HG03354 (cell line): ENCODE results near the gene CNTFR.

Experiments used
- ATAC-seq: cut with Tn5 transposase; IDR thresholded peaks from one replicate; pipeline ENCODE4 v1.9.1; 2021; ENCODE audit warnings: mild to moderate bottlenecking; ENCODE audit not compliant: unreplicated experiment, poor library complexity, severe bottlenecking

Gene CNTFR

DNA sequence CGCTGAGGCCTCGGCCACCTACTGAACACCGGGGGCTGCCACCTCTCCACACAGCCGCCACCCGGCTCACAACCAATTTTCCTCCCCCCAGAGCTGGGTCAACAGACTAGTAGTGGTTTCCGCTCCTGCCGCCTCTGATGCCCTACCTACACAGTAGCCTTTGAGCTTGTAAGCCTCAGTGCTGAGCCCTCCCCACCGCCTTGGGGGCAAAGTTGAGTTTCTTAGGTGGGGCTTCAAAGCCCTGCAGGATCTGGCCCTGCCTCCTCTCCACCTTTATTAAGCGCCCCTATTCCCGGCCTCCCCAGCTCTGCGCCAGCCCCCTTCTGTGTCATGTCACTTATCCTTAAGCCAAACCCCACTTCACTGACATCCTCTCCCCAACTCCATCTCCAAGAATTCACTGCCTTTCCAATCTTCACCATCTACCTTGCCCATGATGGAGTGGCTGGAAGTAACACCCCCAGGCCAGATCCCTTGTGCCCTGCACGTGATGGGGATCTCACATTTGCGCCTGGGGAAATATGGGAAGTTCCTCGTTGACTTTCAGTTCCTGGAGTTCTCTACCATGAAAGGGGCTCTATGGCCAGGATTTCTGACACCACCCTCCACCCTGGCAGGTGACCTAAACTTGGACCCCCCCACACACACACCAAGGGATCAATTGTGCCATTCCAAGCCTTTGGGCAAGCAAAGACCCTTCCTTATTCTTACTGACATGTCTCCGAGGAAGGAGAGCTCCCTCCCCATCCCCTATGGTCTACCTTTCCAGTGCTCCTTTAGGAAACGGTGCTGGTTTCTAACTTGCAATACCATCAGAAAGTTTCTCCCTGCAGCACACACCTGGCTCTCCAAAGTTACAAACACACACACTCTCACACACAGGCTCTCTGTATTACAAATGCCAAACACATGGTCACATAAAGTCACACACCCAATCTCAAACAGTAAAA, 2.7 kb upstream of the CNTFR start:
- no peak for ATAC-seq

DNA sequence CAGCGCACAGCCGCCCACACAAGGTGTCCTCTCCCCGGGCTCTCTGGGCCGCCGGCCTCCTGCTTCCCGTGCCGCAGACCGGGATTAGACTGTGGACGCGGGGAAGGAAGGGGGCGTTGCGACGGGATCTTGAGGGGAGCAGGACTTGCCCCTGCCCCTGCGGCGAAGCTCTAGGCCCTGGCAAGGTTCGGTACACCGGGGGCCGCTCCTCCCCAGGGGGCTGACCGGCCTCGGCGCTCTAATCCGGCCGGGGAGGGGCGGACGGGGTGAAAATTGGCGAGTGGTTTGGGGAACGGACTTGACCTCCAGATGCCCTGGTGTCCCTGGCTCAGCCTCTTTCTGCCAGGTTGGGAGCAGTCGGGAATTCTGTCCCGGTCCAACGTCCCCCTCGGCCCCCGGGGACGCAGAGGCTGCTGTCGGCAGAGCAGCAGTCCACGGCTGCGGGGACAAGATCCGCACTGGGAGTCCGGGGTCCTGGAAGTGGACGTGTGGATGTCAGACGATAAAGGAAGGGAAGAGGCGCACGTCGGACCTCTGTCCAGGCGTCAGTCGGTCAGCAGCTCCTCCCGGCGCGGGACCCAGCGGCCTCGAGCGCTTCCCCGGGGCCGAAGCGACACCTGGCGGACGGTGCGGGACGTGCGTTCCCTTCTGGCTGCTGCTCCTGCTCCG, 1.9 kb upstream of the CNTFR start:
- peak; percentile 65 for ATAC-seq

DNA sequence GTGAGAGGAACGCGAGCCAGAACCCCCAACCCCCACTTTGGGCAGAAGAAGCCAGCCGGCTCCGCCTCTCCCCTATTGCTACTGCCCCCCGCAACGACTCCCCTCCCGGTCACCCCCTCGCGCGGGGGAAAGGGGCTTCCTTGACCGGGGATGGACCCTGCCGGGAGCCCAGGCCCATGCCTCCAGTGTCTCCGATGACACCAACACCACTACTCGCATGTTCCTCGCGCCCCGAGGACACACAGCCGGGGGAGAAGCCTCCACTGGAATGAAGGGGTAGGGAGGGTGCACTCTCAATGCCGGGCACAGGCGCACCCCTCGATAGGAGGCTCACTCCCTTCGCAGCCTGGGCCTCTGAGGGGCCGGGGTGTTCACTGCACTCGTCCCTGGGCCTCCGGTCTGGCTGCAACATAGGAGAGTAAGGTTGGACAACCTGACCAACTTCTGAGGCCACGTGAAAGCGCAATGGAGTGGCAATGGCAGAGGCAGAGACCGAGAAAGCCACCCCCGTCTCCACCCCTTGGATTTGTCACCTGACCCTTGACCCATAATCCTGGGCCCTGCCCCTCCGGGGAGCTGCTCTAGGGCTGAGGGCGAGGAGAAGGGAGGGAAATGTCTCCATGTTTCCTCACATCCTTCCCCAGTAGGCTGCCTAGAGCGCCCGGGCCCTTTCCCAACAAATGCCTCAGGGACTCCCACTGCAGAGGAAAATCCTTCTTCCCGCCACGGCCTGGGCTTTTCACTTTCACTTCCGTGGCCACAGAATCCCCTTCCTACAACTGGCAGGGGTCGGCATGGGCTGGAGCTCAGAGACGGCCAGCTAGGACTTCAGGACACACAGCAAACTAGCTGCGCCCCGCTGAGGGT, 1.1 kb upstream of the CNTFR start:
- no peak for ATAC-seq

DNA sequence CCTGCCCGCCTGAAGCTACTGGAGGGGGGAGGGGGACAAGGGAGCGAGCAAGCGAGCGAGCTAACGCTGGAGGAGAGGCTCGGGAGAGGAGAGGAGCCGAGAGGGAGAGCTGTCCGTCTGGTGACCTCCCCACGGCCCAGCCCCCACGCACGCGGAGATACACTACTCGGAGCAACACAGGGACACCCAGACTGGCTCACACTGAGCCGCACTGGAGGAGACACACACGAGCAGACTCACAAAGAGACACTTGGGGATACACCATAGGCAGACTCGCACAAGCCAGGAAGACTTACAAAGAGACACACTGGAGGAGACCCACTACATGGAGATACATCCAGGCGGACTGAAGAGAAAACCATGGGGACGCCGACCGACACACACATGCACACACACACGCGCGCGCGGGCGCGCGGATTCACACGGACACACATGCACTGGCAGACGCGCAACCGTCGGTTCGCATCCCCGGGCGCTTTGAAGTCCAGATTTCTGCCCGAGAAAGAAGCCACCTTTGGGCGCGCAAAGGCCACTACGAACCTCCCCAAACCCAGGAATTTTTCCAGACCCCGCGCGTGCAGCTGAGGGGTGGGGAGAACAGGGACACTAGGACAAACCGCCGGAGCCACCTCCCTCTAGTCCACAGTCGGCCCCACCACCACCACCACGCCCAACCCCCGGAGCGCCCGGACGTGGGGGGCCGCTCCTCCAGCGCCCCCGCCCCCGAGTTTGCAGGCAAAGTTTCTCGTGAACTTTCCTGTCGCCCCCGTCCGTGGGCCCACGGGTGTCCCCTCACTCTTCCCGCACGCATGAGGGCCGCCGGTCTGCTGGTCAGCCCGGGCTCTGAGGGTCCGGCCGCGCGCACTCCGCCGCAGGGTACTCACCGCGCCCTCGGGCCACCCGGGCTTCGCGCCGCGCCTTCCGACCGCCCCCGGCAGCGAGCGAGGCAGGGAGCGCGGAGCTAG, 571 bp downstream of the CNTFR start:
- no peak for ATAC-seq

DNA sequence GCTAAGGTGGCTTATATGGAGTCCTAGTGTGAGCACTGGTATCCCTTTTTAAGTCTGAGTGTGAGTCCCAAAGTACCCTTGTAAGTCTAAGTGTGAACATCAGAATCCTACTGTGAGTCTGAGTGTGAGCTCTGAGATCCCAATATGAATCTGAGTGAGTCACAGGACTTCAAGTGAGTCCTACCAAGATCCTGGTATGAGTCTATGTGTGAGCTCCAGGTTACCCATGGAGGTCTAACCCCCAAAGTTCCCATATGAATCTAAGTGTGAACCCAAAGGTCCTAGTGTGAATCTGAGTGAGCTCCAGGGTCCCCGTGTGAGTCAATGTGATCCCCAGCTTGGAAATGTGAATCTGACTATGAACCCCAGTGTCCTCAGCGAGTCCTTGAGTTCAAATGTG, 2.3 kb downstream of the CNTFR start:
- no peak for ATAC-seq

DNA sequence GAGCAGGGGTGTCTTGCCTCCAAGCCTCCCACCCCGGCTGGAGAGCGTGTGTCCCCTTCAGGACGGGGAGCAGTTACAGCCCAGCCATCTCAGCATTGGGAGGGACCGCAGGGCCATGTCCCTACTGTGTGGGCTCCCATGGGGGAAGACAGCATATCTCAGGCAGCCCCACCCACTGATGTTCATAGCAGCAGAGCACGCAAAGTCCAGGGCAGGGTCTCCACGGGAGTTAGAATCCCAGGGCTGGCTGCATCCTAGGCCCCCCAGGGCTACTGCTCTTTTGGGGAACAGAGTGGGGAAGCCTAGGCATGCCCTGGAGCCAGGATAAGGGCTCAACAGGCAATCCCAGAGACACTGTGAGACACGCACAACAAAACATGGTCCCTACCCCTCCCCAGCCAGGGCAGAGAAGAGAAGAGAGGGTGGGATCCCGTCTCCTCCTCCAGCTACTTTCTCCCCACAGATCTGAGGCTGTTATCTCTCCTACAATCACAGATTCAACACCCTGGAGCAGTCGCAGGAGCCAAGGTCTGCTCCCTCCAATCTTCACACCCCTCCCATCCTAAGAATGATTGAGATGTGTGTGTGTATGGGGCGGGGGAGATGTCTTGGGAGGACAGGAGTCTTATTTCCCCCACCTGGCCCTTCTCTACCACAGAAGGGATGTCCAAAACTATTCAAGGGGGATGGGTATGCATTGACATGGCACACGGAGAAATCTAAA, 3.4 kb downstream of the CNTFR start:
- ATAC-seq = no peak

DNA sequence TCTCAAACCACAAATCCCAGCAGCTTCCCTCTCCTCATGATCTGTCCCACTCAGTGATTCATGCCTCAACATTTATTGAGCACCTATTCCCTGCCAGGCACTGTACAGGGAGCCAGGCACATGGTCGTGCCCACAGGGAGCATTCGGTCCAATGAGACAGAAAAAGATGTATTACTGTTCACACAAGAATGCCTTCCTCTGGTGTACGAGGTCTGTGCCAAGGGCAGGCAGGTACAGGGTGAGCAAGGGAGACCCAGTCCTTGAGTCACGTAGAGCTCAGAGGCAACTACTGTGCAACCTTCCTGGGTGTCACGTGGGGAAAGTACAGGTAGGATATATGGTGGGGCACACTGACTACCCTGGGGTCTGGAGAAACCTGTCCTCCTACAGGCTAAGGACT, 4.6 kb downstream of the CNTFR start:
- ATAC-seq = no peak

DNA sequence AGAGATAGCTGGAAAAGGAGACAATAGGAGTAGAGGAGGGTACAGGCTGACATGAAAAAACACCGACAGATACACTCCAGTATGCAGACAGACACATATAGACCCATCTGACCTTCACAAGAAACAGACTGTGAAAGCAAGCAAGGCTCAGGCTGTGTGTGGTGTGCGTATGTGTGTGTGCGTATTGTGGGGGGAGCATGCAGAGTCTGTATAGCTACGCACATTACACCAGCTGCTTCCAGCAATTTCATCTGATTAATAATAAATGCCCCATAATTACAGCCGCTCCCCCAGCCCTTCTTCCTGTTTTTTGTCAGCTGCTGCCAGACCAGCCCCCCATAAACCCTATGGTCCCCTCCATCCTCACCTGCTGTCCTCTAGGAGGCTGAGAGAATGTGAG, 6.7 kb downstream of the CNTFR start:
- no peak for ATAC-seq

DNA sequence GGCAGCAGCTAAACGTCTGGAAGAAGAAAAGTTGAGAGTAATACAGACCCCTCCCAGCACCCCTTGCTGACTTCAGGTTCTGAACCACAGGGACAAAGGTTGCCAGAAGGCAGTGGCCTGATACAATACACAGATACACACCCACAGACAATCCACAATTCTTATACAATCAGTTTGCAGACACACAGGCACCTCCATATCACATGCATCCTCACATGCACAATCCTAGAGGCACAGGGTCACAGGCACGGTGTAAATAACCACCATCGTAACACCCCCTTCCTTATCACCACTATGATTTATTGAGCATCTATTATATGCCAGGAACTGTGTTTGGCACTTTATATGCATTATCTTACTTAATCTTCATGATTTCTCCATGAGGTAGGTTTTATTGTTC, 8.2 kb downstream of the CNTFR start:
- ATAC-seq = no peak

DNA sequence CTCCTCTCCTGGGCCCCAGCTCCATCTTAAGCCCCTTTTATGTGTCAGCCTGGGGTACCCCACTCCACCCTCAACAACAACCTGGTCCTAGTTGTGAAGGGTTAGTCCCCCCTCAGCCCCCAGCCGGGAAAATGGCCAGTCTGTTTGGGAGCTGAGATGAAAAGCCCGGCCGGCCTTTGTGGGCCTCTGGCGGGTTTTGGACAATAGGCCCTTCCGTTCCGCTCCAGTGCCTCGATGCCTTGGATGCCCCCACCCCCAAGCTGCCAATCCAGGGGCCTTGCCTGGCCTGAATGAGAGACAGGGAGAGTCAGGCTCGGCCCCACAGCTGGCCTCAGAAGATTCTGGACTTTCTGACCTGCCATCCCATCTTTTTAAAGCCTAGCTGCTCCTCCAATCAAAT, 9.2 kb downstream of the CNTFR start:
- ATAC-seq = no peak

DNA sequence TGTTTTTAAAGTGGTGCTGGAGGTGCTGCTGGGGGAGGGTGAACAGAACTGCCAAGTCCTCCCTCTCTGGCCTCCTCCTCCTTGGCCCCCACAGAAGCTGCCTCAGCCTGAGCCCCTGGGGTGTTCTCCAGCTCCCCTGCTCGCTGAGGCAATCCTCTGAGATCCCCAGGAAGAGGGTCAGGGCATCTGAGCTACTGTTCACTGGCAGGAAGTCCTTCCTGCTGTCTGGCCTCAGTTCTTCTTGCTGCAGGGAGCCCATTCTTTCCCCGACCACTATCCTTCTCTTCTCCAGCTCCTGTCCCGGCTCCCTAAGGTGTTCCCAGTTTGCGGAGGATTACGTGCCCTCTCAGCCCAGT, 9.7 kb downstream of the CNTFR start:
- ATAC-seq = no peak

DNA sequence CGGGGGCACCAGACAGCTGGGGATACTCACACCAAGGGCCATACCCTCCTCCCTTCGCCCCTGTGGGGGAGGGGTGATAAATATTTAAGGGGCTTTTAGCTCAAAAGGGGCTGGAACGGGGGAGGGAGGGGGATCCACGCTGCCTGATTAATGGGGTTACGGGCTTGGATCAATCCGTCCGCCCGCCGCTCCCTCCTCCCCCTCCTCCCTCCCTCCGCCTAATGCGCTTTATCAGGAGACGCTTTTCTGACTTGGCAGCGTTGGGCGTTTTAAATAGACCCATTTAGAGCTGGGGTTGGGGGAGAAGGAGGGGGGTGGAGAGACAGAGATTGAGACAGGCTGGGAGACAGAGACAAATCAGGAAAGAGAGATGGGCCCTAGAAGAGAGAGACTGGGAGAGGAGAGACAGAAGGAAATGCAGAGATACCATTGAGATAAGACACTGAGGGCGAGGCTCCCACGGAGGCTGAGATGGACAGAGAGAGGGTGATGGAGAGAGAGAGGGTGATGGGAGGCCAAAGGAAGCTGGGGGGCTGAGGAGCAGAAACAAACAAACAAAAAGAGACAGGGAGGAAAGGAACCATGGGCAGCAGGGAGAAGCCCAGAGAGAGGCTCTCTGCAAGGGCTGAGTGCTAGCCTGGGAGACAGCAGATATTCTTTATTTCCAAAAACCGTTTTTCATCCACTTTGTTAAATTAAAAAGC, 10.3 kb downstream of the CNTFR start:
- no peak for ATAC-seq

DNA sequence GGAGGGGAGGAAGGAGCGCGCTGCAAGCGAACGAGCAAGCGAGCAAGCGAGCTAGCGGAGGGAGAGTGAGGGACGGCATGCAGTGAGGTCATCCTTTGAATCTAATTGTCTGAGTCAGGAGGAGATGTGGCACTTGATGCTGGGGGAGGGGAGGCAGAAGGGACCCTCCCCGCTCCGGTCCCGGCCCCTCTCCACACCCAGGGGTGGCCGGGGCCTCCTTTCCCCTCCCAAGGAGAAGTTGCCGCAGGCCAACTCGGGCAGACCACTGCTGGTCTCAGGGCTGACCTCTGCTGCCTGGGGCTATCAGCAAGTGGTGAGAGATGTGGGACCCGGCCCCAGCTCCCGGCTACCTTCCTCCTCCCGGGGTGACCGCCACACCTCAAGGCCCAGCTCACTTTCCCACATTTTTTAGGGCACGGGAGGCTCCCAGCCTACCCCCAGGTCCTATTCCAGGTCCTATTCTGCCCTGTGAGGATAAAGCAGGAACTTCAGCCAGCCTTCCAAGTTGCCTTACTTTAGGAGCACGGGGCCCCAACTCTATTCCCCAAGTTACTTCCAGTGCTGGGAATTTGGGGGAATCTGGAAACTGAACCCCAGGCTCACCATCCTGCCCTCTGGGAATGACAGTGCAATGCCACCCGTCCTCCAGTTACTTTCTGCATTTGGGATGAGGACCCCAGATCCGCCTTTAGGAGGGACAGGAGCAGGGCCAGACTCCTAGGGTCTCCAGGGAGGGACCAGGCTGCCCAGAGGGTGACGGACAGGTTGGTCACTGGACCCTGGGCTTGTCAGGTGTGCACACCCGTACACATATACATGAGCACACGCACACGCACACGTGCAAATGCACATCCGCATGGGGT, 11.1 kb downstream of the CNTFR start:
- no peak for ATAC-seq

DNA sequence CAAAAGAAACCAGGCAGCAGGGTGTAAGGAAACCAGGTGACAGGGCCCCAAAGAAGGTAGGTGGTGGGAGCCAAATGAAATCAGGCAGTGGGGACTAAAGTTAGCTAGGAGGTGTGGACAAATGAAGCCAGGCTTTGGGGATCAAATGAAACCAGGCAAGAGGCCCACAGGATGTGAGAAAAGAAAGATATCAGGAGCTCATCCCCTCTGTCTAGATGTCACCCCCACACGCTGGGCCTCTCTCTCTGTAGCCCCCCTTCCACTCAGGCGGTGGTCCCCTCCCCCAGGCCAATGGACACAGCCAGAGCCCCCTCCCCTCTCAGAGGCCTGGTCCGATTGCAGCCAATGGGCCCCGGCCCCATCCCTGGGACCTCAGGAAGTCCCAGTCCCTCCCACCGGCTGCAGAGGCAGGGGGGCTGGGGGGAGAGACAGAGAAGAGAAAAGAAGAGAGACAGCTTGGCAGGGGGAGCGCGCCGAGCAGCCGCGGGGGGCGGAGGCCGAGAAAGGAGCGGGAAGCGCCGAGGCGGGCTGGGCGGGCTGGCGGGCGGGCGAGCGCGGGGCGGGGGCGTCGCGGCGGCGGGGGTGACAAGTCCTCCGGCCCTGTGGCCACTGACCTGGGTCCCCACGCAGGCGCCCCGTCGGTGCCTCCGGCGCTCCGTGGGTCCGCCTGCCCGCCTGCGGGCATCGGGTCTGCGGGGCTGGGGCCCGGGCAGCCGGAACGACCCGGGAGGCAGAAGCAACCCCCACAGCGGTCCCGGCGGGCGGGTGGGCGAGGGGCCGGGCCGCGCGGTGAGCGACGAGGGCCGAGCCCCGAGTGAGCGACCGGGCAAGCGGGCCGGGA, 11.9 kb downstream of the CNTFR start:
- ATAC-seq = no peak

DNA sequence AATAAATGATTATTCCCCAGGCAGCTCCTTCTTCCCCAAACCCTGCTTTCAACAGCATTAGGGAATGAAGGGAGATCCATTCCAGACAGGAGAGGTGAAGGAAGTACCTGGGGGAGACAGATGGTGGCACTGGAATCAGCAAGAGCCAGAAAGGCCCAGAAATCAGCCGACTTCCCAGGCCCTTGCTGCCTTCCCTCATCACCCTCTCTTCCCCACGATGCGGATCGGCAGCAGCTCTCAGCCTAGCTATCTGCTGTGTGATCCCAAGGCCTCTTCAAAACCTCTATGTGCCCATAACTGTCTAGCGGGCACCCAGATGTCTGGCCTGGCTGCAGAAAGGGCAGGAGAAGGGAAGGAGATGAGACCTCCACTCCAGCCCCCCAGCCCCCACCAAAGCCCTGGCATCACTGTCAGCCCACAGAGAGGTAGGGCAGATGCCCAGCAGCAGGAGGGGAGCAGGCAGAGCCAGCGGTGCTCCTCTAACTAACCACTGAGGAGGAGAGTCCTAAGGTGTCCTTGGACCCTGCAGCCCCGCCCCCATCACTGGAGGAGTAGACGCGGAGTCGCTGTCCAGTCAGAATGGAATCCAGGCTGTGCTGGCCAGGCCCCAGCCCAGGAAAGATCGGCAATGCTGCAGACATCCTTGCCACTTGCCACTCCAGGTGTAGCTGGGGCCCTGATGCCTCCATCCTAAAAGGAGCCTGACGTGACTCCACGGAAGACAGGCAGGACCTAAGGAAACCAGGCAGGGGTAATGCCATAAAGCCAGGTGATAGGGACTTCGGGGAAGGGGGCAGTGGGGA, 12.7 kb downstream of the CNTFR start:
- no peak for ATAC-seq
